ENCODE measurements around the gene MAP4K1. TPM values are rescaled to one million over a fixed set of nuclear protein-coding genes. Genes with fewer than 3 reads are reported as not detected.

The MAP4K1 gene
- total RNA-seq, 1 donor from 2014 or later: 11.4 TPM

GRCh38 chr19:38624822-38625221, 7.1 kb upstream of the MAP4K1 start:
- no peak for DNase-seq
- Histone ChIP-seq H3K4me3 (no peak overlapping the region), H3K9me3 (no peaks in the 10 kb centered on the region), H3K36me3 (peaks cover 98% of the 10 kb centered on the region), H3K4me1 (peaks cover 10% of the 10 kb centered on the region), H3K27ac (no peak overlapping the region), H3K27me3 (ENCODE audit: low read depth) (no peaks in the 10 kb centered on the region)
- ATAC-seq: no peak
- TF ChIP-seq CTCF (IDR thresholded peaks at IDR 0.05): no peak
- intact Hi-C loops (cut with DNase I): no loop called here

GRCh38 chr19:38619361-38620174, 1.8 kb upstream of the MAP4K1 start:
- Histone ChIP-seq H3K36me3 (peaks cover 45% of the 10 kb centered on the region), H3K27ac (peak overlapping the region; percentile 89), H3K4me3 (peak overlapping the region; percentile 93), H3K9me3 (no peaks in the 10 kb centered on the region), H3K27me3 (ENCODE audit: low read depth) (no peaks in the 10 kb centered on the region), H3K4me1 (peaks cover 24% of the 10 kb centered on the region)
- TF ChIP-seq CTCF (IDR thresholded peaks at IDR 0.05): no peak
- DNase-seq (no peak), ATAC-seq (no peak)
- intact Hi-C loops (cut with DNase I): no loop called here

- H3K9me3 ChIP-seq: no peaks in the 10 kb centered on the region
- peak within 1 kb of the TSS; percentile 93 for H3K4me3 ChIP-seq
- peak within 1 kb of the TSS; percentile 89 for H3K27ac ChIP-seq
- TF ChIP-seq CTCF (IDR thresholded peaks at IDR 0.05): no peak
- peaks cover 24% of the 10 kb centered on the region for H3K4me1 ChIP-seq
- H3K36me3 ChIP-seq: peaks cover 37% of the 10 kb centered on the region
- ATAC-seq (peak; percentile 97), DNase-seq (peak; percentile 100)
- H3K27me3 ChIP-seq (ENCODE audit: low read depth): no peaks in the 10 kb centered on the region
- intact Hi-C loops (cut with DNase I): no loop called here
These were observed 1.0 kb upstream of the MAP4K1 start, which contains the start of gene EIF3K for GRCh38 chr19:38618590-38619360. TSS of gene EIF3K (plus strand) at chr19:38619188. CDS start at chr19:38619269, 81 bp downstream.

- DNase-seq (no peak), ATAC-seq (no peak)
- H3K27me3 ChIP-seq (ENCODE audit: low read depth): no peaks in the 10 kb centered on the region
- H3K36me3 ChIP-seq: peaks cover 23% of the 10 kb centered on the region
- no peaks in the 10 kb centered on the region for H3K9me3 ChIP-seq
- peak overlapping the region; percentile 93 for H3K4me3 ChIP-seq
- peak overlapping the region; percentile 26 for H3K27ac ChIP-seq
- peaks cover 24% of the 10 kb centered on the region for H3K4me1 ChIP-seq
- intact Hi-C loops (cut with DNase I): no loop called here
- no peak for TF ChIP-seq CTCF (IDR thresholded peaks at IDR 0.05)
These were observed 430 bp downstream of the MAP4K1 start for GRCh38 chr19:38617283-38617763.

GRCh38 chr19:38616265-38616664, 1.5 kb downstream of the MAP4K1 start:
- ATAC-seq (no peak), DNase-seq (no peak)
- peaks cover 17% of the 10 kb centered on the region for H3K36me3 ChIP-seq
- TF ChIP-seq CTCF (IDR thresholded peaks at IDR 0.05): no peak
- peak overlapping the region; percentile 6 for H3K4me3 ChIP-seq
- intact Hi-C loops (cut with DNase I): no loop called here
- H3K9me3 ChIP-seq: no peaks in the 10 kb centered on the region
- no peak overlapping the region for H3K27ac ChIP-seq
- peaks cover 24% of the 10 kb centered on the region for H3K4me1 ChIP-seq
- H3K27me3 ChIP-seq (ENCODE audit: low read depth): no peaks in the 10 kb centered on the region
